PFSK-1 (cell line): ENCODE measurements around the gene ZPBP2. TPM values are rescaled to one million over a fixed set of nuclear protein-coding genes. Genes with fewer than 3 reads are reported as not detected.

Source experiments
- FOXP2 ChIP-seq: optimal IDR thresholded peaks from 2 replicates; pipeline ENCODE3; 2011; ENCODE audit warnings: borderline replicate concordance, control low read depth, inconsistent platforms; ENCODE audit not compliant: insufficient read depth; ENCODE audit errors: extremely low read length, extremely low read depth
- POLR2AphosphoS5 ChIP-seq: IDR thresholded peaks from 2 replicates; pipeline ENCODE4 v1.6.1; 2012; ENCODE audit warnings: low read depth, mild to moderate bottlenecking, control low read depth, low read length, moderate library complexity
- REST ChIP-seq, 2 experiments: IDR thresholded peaks; 2 replicates each; pipeline versions ENCODE4 v1.6.1 to v1.8.0; 2011 to 2012; ENCODE audit warnings: low read depth in 2 of 2, low read length in 2 of 2, control low read depth in 1 of 2, inconsistent platforms in 1 of 2, mild to moderate bottlenecking in 1 of 2, moderate library complexity in 1 of 2; ENCODE audit not compliant: insufficient read depth in 1 of 2
- SIN3A ChIP-seq: IDR thresholded peaks from 2 replicates; pipeline ENCODE4 v1.6.1; 2012; ENCODE audit warnings: mild to moderate bottlenecking, low read length, moderate library complexity, borderline replicate concordance; ENCODE audit not compliant: insufficient read depth
- TAF1 ChIP-seq: IDR thresholded peaks from 2 replicates; pipeline ENCODE4 v1.6.1; 2012; ENCODE audit warnings: low read length, control low read depth, borderline replicate concordance; ENCODE audit not compliant: insufficient read depth
- polyA plus RNA-seq: library from polyadenylated mRNA; unstranded; fragments of >200 nt; gene quantifications from one replicate; pipeline ENCODE4 v1.2.1, GENCODE V29; 2012; ENCODE audit warnings: low read depth, missing spikeins; ENCODE audit not compliant: insufficient read length

The ZPBP2 gene
- polyA plus RNA-seq: not detected

GRCh38 chr17:39867880-39868553 is at the start of gene ZPBP2:
Gene ZPBP2, plus strand, starts transcription at chr17:39868202. Its CDS starts 153 bp downstream, at chr17:39868355.
- TF ChIP-seq POLR2AphosphoS5 (no peak), REST (IDR thresholded peaks at IDR 0.05; ENCODE audit: insufficient read depth in 1 of 2, low read depth in 2 of 2, low read length in 2 of 2) (no peak), FOXP2 (no peak), SIN3A (no peak), TAF1 (no peak)

- no peak for TF ChIP-seq FOXP2
- TF ChIP-seq SIN3A: no peak
- no peak for TF ChIP-seq TAF1
- TF ChIP-seq REST (IDR thresholded peaks at IDR 0.05; ENCODE audit: insufficient read depth in 1 of 2, low read depth in 2 of 2, low read length in 2 of 2): no peak
- TF ChIP-seq POLR2AphosphoS5: no peak
These were observed 49.5 kb upstream of the ZPBP2 start for GRCh38 chr17:39818358-39819000.

GRCh38 chr17:39820541-39820940 is 47.5 kb upstream of the ZPBP2 start:
- TF ChIP-seq POLR2AphosphoS5: no peak
- TF ChIP-seq SIN3A: no peak
- no peak for TF ChIP-seq TAF1
- no peak for TF ChIP-seq FOXP2
- no peak for TF ChIP-seq REST (IDR thresholded peaks at IDR 0.05; ENCODE audit: insufficient read depth in 1 of 2, low read depth in 2 of 2, low read length in 2 of 2)

- TF ChIP-seq POLR2AphosphoS5 (no peak), TAF1 (no peak), FOXP2 (no peak), SIN3A (no peak), REST (IDR thresholded peaks at IDR 0.05; ENCODE audit: insufficient read depth in 1 of 2, low read depth in 2 of 2, low read length in 2 of 2) (no peak)
These were observed 47.0 kb upstream of the ZPBP2 start for GRCh38 chr17:39820987-39821386.
